Measurements from ENCODE around the gene GLRA3.

The GLRA3 gene

GRCh38 chr4:174713181-174713580 is 115.9 kb downstream of the GLRA3 start:
- no peak for TF ChIP-seq TEAD4 (IDR thresholded peaks at IDR 0.05)
- TF ChIP-seq RAD21 (IDR thresholded peaks at IDR 0.05; ENCODE audit: low read depth), result no peak
- no peak for TF ChIP-seq EGR1 (IDR thresholded peaks at IDR 0.05)
- TF ChIP-seq EP300 (IDR thresholded peaks at IDR 0.05; ENCODE audit: borderline replicate concordance), result no peak
- no peak for TF ChIP-seq REST (IDR thresholded peaks at IDR 0.05; ENCODE audit: low read depth)
- TF ChIP-seq MAX (IDR thresholded peaks at IDR 0.05), result no peak
- no peak for TF ChIP-seq ZBTB7A (IDR thresholded peaks at IDR 0.05; ENCODE audit: low read depth)
- TF ChIP-seq TCF12 (IDR thresholded peaks at IDR 0.05; ENCODE audit: low read depth), result no peak
- TF ChIP-seq CREB1 (IDR thresholded peaks at IDR 0.05; ENCODE audit: low read depth), result no peak
- TF ChIP-seq YY1 (IDR thresholded peaks at IDR 0.05; ENCODE audit: low read depth), result no peak
- TF ChIP-seq NFIC (IDR thresholded peaks at IDR 0.05), result no peak
- TF ChIP-seq TAF1 (IDR thresholded peaks at IDR 0.05; ENCODE audit: low read depth), result no peak
- no peak for TF ChIP-seq USF1 (IDR thresholded peaks at IDR 0.05)
- no peak for TF ChIP-seq FOXM1 (IDR thresholded peaks at IDR 0.05; ENCODE audit: borderline replicate concordance, low read depth)
- no peak for TF ChIP-seq CEBPB (IDR thresholded peaks at IDR 0.05)

- TF ChIP-seq EP300 (IDR thresholded peaks at IDR 0.05; ENCODE audit: borderline replicate concordance) (no peak), USF1 (IDR thresholded peaks at IDR 0.05) (no peak), YY1 (IDR thresholded peaks at IDR 0.05; ENCODE audit: low read depth) (no peak), CREB1 (IDR thresholded peaks at IDR 0.05; ENCODE audit: low read depth) (no peak), TCF12 (IDR thresholded peaks at IDR 0.05; ENCODE audit: low read depth) (no peak)
These were observed 119.5 kb downstream of the GLRA3 start for GRCh38 chr4:174709526-174709925.

GRCh38 chr4:174708381-174708780 is 120.7 kb downstream of the GLRA3 start:
- TF ChIP-seq FOXM1 (IDR thresholded peaks at IDR 0.05; ENCODE audit: borderline replicate concordance, low read depth) (no peak), MAX (IDR thresholded peaks at IDR 0.05) (no peak), EGR1 (IDR thresholded peaks at IDR 0.05) (no peak), NFIC (IDR thresholded peaks at IDR 0.05) (no peak), TCF12 (IDR thresholded peaks at IDR 0.05; ENCODE audit: low read depth) (no peak), CEBPB (IDR thresholded peaks at IDR 0.05) (no peak), YY1 (IDR thresholded peaks at IDR 0.05; ENCODE audit: low read depth) (no peak), CREB1 (IDR thresholded peaks at IDR 0.05; ENCODE audit: low read depth) (no peak), EP300 (IDR thresholded peaks at IDR 0.05; ENCODE audit: borderline replicate concordance) (no peak), TAF1 (IDR thresholded peaks at IDR 0.05; ENCODE audit: low read depth) (no peak), TEAD4 (IDR thresholded peaks at IDR 0.05) (no peak), REST (IDR thresholded peaks at IDR 0.05; ENCODE audit: low read depth) (no peak), ZBTB7A (IDR thresholded peaks at IDR 0.05; ENCODE audit: low read depth) (no peak), RAD21 (IDR thresholded peaks at IDR 0.05; ENCODE audit: low read depth) (no peak), USF1 (IDR thresholded peaks at IDR 0.05) (no peak)

GRCh38 chr4:174707902-174708301 is 121.1 kb downstream of the GLRA3 start:
- TF ChIP-seq EP300 (IDR thresholded peaks at IDR 0.05; ENCODE audit: borderline replicate concordance), result no peak
- TF ChIP-seq CREB1 (IDR thresholded peaks at IDR 0.05; ENCODE audit: low read depth), result no peak
- TF ChIP-seq MAX (IDR thresholded peaks at IDR 0.05), result no peak
- TF ChIP-seq USF1 (IDR thresholded peaks at IDR 0.05), result no peak
- no peak for TF ChIP-seq EGR1 (IDR thresholded peaks at IDR 0.05)
- TF ChIP-seq RAD21 (IDR thresholded peaks at IDR 0.05; ENCODE audit: low read depth), result no peak
- no peak for TF ChIP-seq NFIC (IDR thresholded peaks at IDR 0.05)
- no peak for TF ChIP-seq FOXM1 (IDR thresholded peaks at IDR 0.05; ENCODE audit: borderline replicate concordance, low read depth)
- no peak for TF ChIP-seq CEBPB (IDR thresholded peaks at IDR 0.05)

GRCh38 chr4:174707051-174707676 is 121.9 kb downstream of the GLRA3 start:
- TF ChIP-seq CREB1 (IDR thresholded peaks at IDR 0.05; ENCODE audit: low read depth) (no peak), ZBTB7A (IDR thresholded peaks at IDR 0.05; ENCODE audit: low read depth) (no peak), NFIC (IDR thresholded peaks at IDR 0.05) (no peak), EGR1 (IDR thresholded peaks at IDR 0.05) (no peak), YY1 (IDR thresholded peaks at IDR 0.05; ENCODE audit: low read depth) (no peak), FOXM1 (IDR thresholded peaks at IDR 0.05; ENCODE audit: borderline replicate concordance, low read depth) (no peak), EP300 (IDR thresholded peaks at IDR 0.05; ENCODE audit: borderline replicate concordance) (no peak), USF1 (IDR thresholded peaks at IDR 0.05) (no peak), MAX (IDR thresholded peaks at IDR 0.05) (no peak), TEAD4 (IDR thresholded peaks at IDR 0.05) (no peak), RAD21 (IDR thresholded peaks at IDR 0.05; ENCODE audit: low read depth) (no peak), REST (IDR thresholded peaks at IDR 0.05; ENCODE audit: low read depth) (no peak), TCF12 (IDR thresholded peaks at IDR 0.05; ENCODE audit: low read depth) (no peak), TAF1 (IDR thresholded peaks at IDR 0.05; ENCODE audit: low read depth) (no peak), CEBPB (IDR thresholded peaks at IDR 0.05) (no peak)

Data from Ishikawa (cell line).